ENCODE measurements around the gene B3GALT2. TPM values are rescaled to one million over a fixed set of nuclear protein-coding genes. Genes with fewer than 3 reads are reported as not detected.
A peak's percentile ranks its signal among the peaks of the same experiment; 100 is the strongest.

Gene B3GALT2
- polyA plus RNA-seq, 1 experiment = 8.0 TPM

- DNase-seq (ENCODE audit: low read depth, low spot score) = no peak
- H3K27ac ChIP-seq (ENCODE audit: low read depth, low read length) = no peak overlapping the region
- ChIA-PET POLR2A (interaction anchor here (1.5 kb wide), 1 partner anchor 151 kb away, joined by 4 read pairs; no protein-coding TSS in a partner anchor), CTCF (interaction anchor here (0.9 kb wide), 1 partner anchor 223 kb away, joined by 3 read pairs; no protein-coding TSS in a partner anchor)
- H3K27me3 ChIP-seq (ENCODE audit: control insufficient read depth, insufficient read depth, low read length) = no peaks in the 10 kb centered on the region
- no peak for TF ChIP-seq CTCF (IDR thresholded peaks at IDR 0.05; ENCODE audit: low read depth, low read length)
- no peaks in the 10 kb centered on the region for H3K9me3 ChIP-seq (ENCODE audit: control insufficient read depth, insufficient read depth, low read length)
- H3K4me3 ChIP-seq (ENCODE audit: low read depth, low read length) = peak overlapping the region; percentile 58
These were observed 1.6 kb downstream of the B3GALT2 start for GRCh38 chr1:193184776-193185175.

- peak; percentile 80 for TF ChIP-seq CTCF (IDR thresholded peaks at IDR 0.05; ENCODE audit: low read depth, low read length)
- CTCF ChIA-PET = interaction anchor here (0.6 to 0.7 kb wide), 3 partner anchors 156 to 1430 kb away, joined by 3 to 4 read pairs (median 3); no protein-coding TSS in a partner anchor
- peak; percentile 26 for DNase-seq (ENCODE audit: low read depth, low spot score)
- POLR2A ChIA-PET = no interaction called here
- no peaks in the 10 kb centered on the region for H3K27me3 ChIP-seq (ENCODE audit: control insufficient read depth, insufficient read depth, low read length)
- H3K27ac ChIP-seq (ENCODE audit: low read depth, low read length) = no peak overlapping the region
- no peaks in the 10 kb centered on the region for H3K9me3 ChIP-seq (ENCODE audit: control insufficient read depth, insufficient read depth, low read length)
- H3K4me3 ChIP-seq (ENCODE audit: low read depth, low read length) = peak overlapping the region; percentile 10
These were observed 3.3 kb downstream of the B3GALT2 start for GRCh38 chr1:193183019-193183627.

DNA sequence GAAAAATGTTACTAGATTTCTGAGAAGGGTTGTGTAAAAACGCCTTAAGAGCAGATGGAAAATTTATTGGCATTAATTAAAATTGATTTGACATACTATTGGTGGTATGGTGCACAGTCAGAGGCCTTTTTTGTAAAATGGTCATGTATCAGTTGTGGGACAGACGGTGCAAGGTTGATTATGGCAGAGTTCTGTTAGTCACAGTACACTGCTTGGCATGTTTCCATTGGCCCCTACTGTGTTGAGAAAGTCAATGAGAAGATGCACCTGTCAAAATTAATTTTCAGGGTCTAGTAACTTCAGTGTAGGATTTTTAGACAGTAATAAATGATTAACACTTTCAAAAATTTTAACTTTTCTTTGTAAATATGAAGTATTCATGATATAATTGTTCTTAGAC, 4.4 kb downstream of the B3GALT2 start:
- ChIA-PET CTCF (interaction anchor here (1.0 to 1.4 kb wide), 3 partner anchors 8 to 831 kb away, joined by 3 to 5 read pairs (median 3); no protein-coding TSS in a partner anchor), POLR2A (no interaction called here)
- H3K4me3 ChIP-seq (ENCODE audit: low read depth, low read length) = no peak overlapping the region
- H3K9me3 ChIP-seq (ENCODE audit: control insufficient read depth, insufficient read depth, low read length) = no peaks in the 10 kb centered on the region
- TF ChIP-seq CTCF (IDR thresholded peaks at IDR 0.05; ENCODE audit: low read depth, low read length) = no peak
- no peak for DNase-seq (ENCODE audit: low read depth, low spot score)
- H3K27me3 ChIP-seq (ENCODE audit: control insufficient read depth, insufficient read depth, low read length) = no peaks in the 10 kb centered on the region
- no peak overlapping the region for H3K27ac ChIP-seq (ENCODE audit: low read depth, low read length)

DNA sequence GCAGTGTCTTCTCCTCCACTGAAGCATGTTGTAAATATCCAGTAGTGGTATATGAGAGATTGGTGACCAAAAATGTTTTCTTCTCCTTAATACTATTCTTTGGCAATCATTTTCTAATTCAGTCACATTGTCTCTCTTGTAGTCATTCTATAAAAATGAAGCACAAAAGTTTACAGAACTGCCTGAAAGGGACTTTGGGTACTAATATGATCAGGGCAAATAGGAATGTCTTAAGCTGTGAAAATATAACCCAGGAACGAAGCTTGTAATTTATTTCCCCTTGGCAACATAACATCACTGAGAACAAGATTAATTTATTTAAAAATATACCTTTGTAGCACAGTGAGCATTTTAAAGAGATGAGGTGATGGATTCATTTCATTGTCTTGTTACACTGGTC, 4.9 kb downstream of the B3GALT2 start:
- ChIA-PET POLR2A (no interaction called here), CTCF (interaction anchor here (1.0 to 1.4 kb wide), 3 partner anchors 8 to 832 kb away, joined by 3 to 5 read pairs (median 3); no protein-coding TSS in a partner anchor)
- TF ChIP-seq CTCF (IDR thresholded peaks at IDR 0.05; ENCODE audit: low read depth, low read length) = no peak
- Histone ChIP-seq H3K27ac (ENCODE audit: low read depth, low read length) (no peak overlapping the region), H3K9me3 (ENCODE audit: control insufficient read depth, insufficient read depth, low read length) (no peaks in the 10 kb centered on the region), H3K27me3 (ENCODE audit: control insufficient read depth, insufficient read depth, low read length) (no peaks in the 10 kb centered on the region), H3K4me3 (ENCODE audit: low read depth, low read length) (no peak overlapping the region)
- no peak for DNase-seq (ENCODE audit: low read depth, low spot score)

DNA sequence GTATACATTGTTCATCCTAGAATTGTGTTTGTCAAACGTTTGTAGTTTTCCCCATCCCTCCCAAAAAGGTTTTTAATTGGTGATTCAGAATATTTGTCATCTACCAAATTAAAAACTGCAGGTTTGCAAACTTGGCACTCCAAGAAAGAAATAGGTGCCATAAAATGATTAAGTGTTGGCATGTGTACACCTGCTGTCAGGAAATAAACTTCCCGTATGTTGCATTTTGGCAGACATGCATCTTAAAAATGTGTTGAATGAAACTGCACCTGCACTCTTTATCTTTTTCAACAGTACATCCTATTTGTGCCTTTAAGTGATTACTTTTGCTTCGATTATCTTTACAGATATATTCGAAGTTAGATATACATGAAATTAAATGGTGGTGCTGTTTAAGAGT, 7.3 kb downstream of the B3GALT2 start:
- DNase-seq (ENCODE audit: low read depth, low spot score) = no peak
- H3K9me3 ChIP-seq (ENCODE audit: control insufficient read depth, insufficient read depth, low read length) = no peaks in the 10 kb centered on the region
- CTCF ChIA-PET = interaction anchor here (1.8 kb wide), 1 partner anchor 11 kb away, joined by 6 read pairs; no protein-coding TSS in a partner anchor
- no peaks in the 10 kb centered on the region for H3K27me3 ChIP-seq (ENCODE audit: control insufficient read depth, insufficient read depth, low read length)
- H3K4me3 ChIP-seq (ENCODE audit: low read depth, low read length) = no peak overlapping the region
- no peak for TF ChIP-seq CTCF (IDR thresholded peaks at IDR 0.05; ENCODE audit: low read depth, low read length)
- H3K27ac ChIP-seq (ENCODE audit: low read depth, low read length) = no peak overlapping the region
- POLR2A ChIA-PET = no interaction called here

Data from AG04450 (cell line).